Activated B cell treated with CpG ODN at 0.5 μM for 24 hours (primary cell): Measurements from ENCODE around the gene BPIFB2. TPM values are rescaled to one million over a fixed set of nuclear protein-coding genes. Genes with fewer than 3 reads are reported as not detected.

Experiments
- ATAC-seq: fragments of 200-7000 bp; cut with Tn5 transposase; one replicate; pipeline ENCODE4 v1.10.0; 2021; ENCODE audit warnings: low read depth, mild to moderate bottlenecking, moderate library complexity
- CTCF ChIA-PET: fragments of 350-600 bp; sonication (Branson Sonifier 250); formaldehyde crosslinking; loops from one replicate; lab custom pipeline; 2021; ENCODE audit warnings: antibody characterized with exemption; lab: Charles Lee
- POLR2A ChIA-PET: fragments of 350-600 bp; sonication (Branson Sonifier 250); formaldehyde crosslinking; loops from one replicate; lab custom pipeline; 2021; ENCODE audit warnings: antibody characterized with exemption; lab: Charles Lee
- DNase-seq: peaks from one replicate; pipeline ENCODE4 v3.0.0; 2022
- H3K27ac Mint-ChIP-seq: one replicate; pipeline ENCODE4 v1.8.0; 2020; ENCODE audit warnings: mixed read lengths
- H3K27me3 Mint-ChIP-seq: one replicate; pipeline ENCODE4 v1.8.0; 2021; ENCODE audit warnings: mixed read lengths
- H3K36me3 Mint-ChIP-seq: one replicate; pipeline ENCODE4 v1.8.0; 2021; ENCODE audit warnings: low read depth, mixed read lengths
- H3K4me1 Mint-ChIP-seq: one replicate; pipeline ENCODE4 v1.8.0; 2021; ENCODE audit warnings: mixed read lengths
- H3K4me3 Mint-ChIP-seq: one replicate; pipeline ENCODE4 v1.8.0; 2020; ENCODE audit warnings: mild to moderate bottlenecking, mixed read lengths
- H3K9me3 Mint-ChIP-seq: one replicate; pipeline ENCODE4 v1.8.0; 2020; ENCODE audit warnings: mixed read lengths
- intact Hi-C: fragments of 100-400 bp; cut with micrococcal nuclease; formaldehyde crosslinking; loops from one replicate; pipeline ENCODE4 v1.15.1; 2024
- total RNA-seq: library from RNA; stranded (reverse); gene quantifications from 2 replicates; pipeline ENCODE4 v1.2.3, GENCODE V29; 2022
- TF ChIP-seq, protein P1 (sequence below): fragments of 200-600 bp; IDR thresholded peaks from one replicate; pipeline ENCODE4 v1.8.0; 2022; ENCODE audit warnings: antibody characterized with exemption, mild to moderate bottlenecking

The BPIFB2 gene
- total RNA-seq, 1 donor from 2014 or later: not detected

DNA sequence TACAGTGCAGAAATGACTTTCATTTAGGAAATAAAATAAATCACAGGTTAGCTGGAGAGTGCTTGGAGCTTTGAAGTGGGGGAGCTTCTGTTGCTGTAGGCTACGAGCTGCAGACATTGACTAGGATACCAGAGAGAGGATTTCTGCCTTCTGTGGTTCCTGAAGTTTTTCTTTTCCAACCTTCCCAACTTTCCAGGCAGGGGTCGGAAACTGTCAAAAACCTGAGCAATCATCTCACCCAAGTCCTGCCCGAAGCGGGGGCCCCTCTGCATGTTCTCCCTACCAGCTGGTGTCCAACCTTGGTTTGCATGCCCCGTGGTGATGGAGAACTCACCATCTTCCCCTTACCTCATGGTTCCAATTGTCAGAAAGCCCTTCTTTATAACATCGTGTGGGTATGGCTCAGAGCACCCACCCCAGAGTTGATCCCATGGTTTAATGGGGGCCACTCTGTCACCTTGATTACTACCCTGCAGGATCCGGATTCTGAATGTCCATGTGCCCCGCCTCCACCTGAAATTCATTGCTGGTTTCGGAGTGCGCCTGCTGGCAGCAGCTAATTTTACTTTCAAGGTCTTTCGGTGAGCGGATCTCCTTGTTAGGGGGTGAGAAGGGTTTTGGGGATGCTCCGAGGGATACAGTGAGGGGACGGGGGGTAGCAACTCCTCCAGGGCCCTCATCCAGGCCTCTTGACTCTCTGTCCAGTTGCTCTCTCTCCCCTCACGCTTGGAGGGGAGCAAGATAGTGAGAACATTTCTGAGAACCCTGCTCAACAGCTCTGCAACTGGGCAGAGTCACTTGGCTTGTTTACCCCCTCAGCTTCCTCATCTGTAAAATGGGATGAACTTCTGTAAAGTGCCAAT lies 5.1 kb downstream of the BPIFB2 start:
- no peak for ATAC-seq
- no peak for DNase-seq
- ChIA-PET POLR2A (no interaction called here), CTCF (no interaction called here)
- TF ChIP-seq, protein P1, sequence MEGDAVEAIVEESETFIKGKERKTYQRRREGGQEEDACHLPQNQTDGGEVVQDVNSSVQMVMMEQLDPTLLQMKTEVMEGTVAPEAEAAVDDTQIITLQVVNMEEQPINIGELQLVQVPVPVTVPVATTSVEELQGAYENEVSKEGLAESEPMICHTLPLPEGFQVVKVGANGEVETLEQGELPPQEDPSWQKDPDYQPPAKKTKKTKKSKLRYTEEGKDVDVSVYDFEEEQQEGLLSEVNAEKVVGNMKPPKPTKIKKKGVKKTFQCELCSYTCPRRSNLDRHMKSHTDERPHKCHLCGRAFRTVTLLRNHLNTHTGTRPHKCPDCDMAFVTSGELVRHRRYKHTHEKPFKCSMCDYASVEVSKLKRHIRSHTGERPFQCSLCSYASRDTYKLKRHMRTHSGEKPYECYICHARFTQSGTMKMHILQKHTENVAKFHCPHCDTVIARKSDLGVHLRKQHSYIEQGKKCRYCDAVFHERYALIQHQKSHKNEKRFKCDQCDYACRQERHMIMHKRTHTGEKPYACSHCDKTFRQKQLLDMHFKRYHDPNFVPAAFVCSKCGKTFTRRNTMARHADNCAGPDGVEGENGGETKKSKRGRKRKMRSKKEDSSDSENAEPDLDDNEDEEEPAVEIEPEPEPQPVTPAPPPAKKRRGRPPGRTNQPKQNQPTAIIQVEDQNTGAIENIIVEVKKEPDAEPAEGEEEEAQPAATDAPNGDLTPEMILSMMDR: no peak
- Mint-ChIP-seq H3K27me3 (no peaks in the 10 kb centered on the region), H3K4me1 (no peaks in the 10 kb centered on the region), H3K9me3 (no peaks in the 10 kb centered on the region), H3K27ac (no peak overlapping the region), H3K4me3 (no peak overlapping the region), H3K36me3 (no peaks in the 10 kb centered on the region)
- intact Hi-C loops: no loop called here

GRCh38 chr20:33013701-33014326 lies 6.3 kb downstream of the BPIFB2 start:
- intact Hi-C loops: no loop called here
- no peak overlapping the region for H3K4me3 Mint-ChIP-seq
- DNase-seq: no peak
- no peaks in the 10 kb centered on the region for H3K27me3 Mint-ChIP-seq
- H3K27ac Mint-ChIP-seq: no peak overlapping the region
- H3K9me3 Mint-ChIP-seq: no peaks in the 10 kb centered on the region
- ChIA-PET POLR2A (no interaction called here), CTCF (no interaction called here)
- ATAC-seq: no peak
- no peaks in the 10 kb centered on the region for H3K4me1 Mint-ChIP-seq
- no peaks in the 10 kb centered on the region for H3K36me3 Mint-ChIP-seq
- TF ChIP-seq, protein P1: no peak

- no peak overlapping the region for H3K4me3 Mint-ChIP-seq
- TF ChIP-seq, protein P1: no peak
- intact Hi-C loops: no loop called here
Measured at GRCh38 chr20:33014336-33015113, 7.0 kb downstream of the BPIFB2 start.

GRCh38 chr20:33015114-33015484 lies 7.6 kb downstream of the BPIFB2 start:
- Mint-ChIP-seq H3K9me3 (no peaks in the 10 kb centered on the region), H3K4me3 (no peak overlapping the region), H3K4me1 (no peaks in the 10 kb centered on the region), H3K27ac (no peak overlapping the region), H3K36me3 (no peaks in the 10 kb centered on the region), H3K27me3 (no peaks in the 10 kb centered on the region)
- ATAC-seq: no peak
- DNase-seq: no peak
- ChIA-PET POLR2A (no interaction called here), CTCF (no interaction called here)
- TF ChIP-seq, protein P1: no peak
- intact Hi-C loops: no loop called here

More at GRCh38 chr20:33014336-33015113, 7.0 kb downstream of the BPIFB2 start:
- no peaks in the 10 kb centered on the region for H3K36me3 Mint-ChIP-seq
- H3K9me3 Mint-ChIP-seq: no peaks in the 10 kb centered on the region
- no peaks in the 10 kb centered on the region for H3K4me1 Mint-ChIP-seq
- CTCF ChIA-PET: no interaction called here
- no peak overlapping the region for H3K27ac Mint-ChIP-seq
- no peaks in the 10 kb centered on the region for H3K27me3 Mint-ChIP-seq
- ATAC-seq (no peak), DNase-seq (no peak)
- POLR2A ChIA-PET: no interaction called here
